HG03558 (cell line): ENCODE data around the gene C6orf132.

Experiments used
- ATAC-seq: cut with Tn5 transposase; IDR thresholded peaks from one replicate; pipeline ENCODE4 v1.9.1; 2021; ENCODE audit warnings: moderate number of reproducible peaks; ENCODE audit not compliant: unreplicated experiment; ENCODE audit errors: extremely low read depth

The C6orf132 gene

GRCh38 chr6:42136508-42137193, 5.8 kb downstream of the C6orf132 start:
- no peak for ATAC-seq

GRCh38 chr6:42135722-42136121, 6.7 kb downstream of the C6orf132 start:
- no peak for ATAC-seq

GRCh38 chr6:42135161-42135560, 7.3 kb downstream of the C6orf132 start:
- ATAC-seq = no peak

- no peak for ATAC-seq
Observed at GRCh38 chr6:42133926-42134325, 8.5 kb downstream of the C6orf132 start.

GRCh38 chr6:42131531-42131930, 10.9 kb downstream of the C6orf132 start:
- ATAC-seq = no peak

GRCh38 chr6:42129360-42129676, 13.1 kb downstream of the C6orf132 start:
- no peak for ATAC-seq

GRCh38 chr6:42128460-42129359, 13.7 kb downstream of the C6orf132 start:
- no peak for ATAC-seq

- no peak for ATAC-seq
Observed at GRCh38 chr6:42125663-42126062, 16.8 kb downstream of the C6orf132 start.

GRCh38 chr6:42125231-42125630, 17.2 kb downstream of the C6orf132 start:
- ATAC-seq = no peak

GRCh38 chr6:42124223-42124836, 18.1 kb downstream of the C6orf132 start:
- no peak for ATAC-seq

GRCh38 chr6:42123379-42124103, 18.9 kb downstream of the C6orf132 start:
- no peak for ATAC-seq

- ATAC-seq = no peak
Observed at GRCh38 chr6:42120895-42121865, 21.2 kb downstream of the C6orf132 start.

GRCh38 chr6:42118162-42119001, 24.0 kb downstream of the C6orf132 start:
- ATAC-seq = no peak

GRCh38 chr6:42117843-42118161, 24.6 kb downstream of the C6orf132 start:
- no peak for ATAC-seq

- no peak for ATAC-seq
Observed at GRCh38 chr6:42113936-42114636, 28.3 kb downstream of the C6orf132 start.

GRCh38 chr6:42112351-42112750, 30.1 kb downstream of the C6orf132 start:
- no peak for ATAC-seq

- ATAC-seq = no peak
Observed at GRCh38 chr6:42110683-42111082, 31.7 kb downstream of the C6orf132 start.

GRCh38 chr6:42108071-42108470, 34.3 kb downstream of the C6orf132 start:
- no peak for ATAC-seq
